Neural cell (in vitro differentiated cells): ENCODE measurements around the gene AGT.

ENCODE experiments used
- MXI1 ChIP-seq: fragments of 450-650 bp; conservative IDR thresholded peaks from 2 replicates; pipeline ENCODE4 v1.6.1; 2014; ENCODE audit warnings: antibody characterized with exemption, mild to moderate bottlenecking; ENCODE audit not compliant: poor library complexity, severe bottlenecking
- POLR2AphosphoS5 ChIP-seq: IDR thresholded peaks from 2 replicates; pipeline ENCODE4 v1.6.1; 2012
- TF ChIP-seq, protein P1 (sequence below): fragments of 450-650 bp; IDR thresholded peaks from 2 replicates; pipeline ENCODE4 v1.5.1; 2014; ENCODE audit warnings: antibody characterized with exemption, mild to moderate bottlenecking, moderate library complexity; ENCODE audit not compliant: poor library complexity, severe bottlenecking

DNA sequence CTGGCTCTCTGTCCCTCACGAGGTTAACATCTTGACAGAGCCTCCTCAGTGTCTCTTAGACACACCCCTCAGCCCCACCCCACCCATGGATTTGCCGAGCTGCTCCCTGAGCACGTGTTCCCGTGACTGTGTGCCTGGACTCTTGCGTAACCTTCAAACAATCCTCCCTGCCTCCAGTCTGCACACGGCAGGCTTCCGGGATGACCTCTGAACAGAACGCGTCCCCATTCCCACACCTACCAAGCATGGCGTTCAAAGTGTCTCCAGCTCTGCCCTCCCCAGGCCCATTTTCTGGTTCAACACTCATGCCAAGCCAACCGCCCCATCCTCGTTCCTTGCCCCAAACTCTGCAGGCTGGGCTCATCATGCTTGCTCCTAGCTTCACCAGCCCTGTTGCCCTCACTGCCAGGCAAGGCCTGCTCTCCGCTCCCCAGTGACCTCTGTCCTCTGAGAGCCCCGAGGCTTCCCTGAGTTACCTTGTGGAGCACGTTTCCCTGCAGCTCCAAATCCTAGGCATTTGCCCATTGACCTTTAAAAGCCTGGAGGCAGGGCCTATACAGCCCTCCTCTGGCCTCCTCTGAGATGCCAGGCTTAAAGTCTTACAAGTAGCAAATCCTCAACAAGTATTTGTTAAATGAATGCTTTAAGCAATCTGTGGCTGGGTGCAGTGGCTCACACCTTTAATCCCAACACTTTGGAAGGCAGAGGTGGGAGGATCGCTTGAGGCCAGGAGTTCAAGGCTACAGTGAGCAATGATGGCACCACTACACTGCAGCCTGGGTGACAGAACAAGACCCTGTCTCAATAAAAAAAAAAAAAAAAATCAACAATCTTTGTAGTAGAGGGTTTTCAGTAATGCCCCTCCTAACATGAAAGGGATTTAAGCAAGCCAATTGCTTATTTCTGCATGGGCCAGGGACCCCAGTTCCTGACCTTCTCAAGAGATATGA is 5.0 kb downstream of the AGT start:
- TF ChIP-seq POLR2AphosphoS5, result no peak
- no peak for TF ChIP-seq MXI1
- TF ChIP-seq, protein P1, sequence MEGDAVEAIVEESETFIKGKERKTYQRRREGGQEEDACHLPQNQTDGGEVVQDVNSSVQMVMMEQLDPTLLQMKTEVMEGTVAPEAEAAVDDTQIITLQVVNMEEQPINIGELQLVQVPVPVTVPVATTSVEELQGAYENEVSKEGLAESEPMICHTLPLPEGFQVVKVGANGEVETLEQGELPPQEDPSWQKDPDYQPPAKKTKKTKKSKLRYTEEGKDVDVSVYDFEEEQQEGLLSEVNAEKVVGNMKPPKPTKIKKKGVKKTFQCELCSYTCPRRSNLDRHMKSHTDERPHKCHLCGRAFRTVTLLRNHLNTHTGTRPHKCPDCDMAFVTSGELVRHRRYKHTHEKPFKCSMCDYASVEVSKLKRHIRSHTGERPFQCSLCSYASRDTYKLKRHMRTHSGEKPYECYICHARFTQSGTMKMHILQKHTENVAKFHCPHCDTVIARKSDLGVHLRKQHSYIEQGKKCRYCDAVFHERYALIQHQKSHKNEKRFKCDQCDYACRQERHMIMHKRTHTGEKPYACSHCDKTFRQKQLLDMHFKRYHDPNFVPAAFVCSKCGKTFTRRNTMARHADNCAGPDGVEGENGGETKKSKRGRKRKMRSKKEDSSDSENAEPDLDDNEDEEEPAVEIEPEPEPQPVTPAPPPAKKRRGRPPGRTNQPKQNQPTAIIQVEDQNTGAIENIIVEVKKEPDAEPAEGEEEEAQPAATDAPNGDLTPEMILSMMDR, result no peak
